Endothelial cell of umbilical vein (primary cell): ENCODE results near the gene PBX3. TPM values are rescaled to one million over a fixed set of nuclear protein-coding genes. Genes with fewer than 3 reads are reported as not detected.

Experiments
- BruUV-seq: library from RNA; stranded (reverse); fragments of 400-500 nt; replicated peaks from 2 replicates; lab custom pipeline; 2021; lab: Mats Ljungman, UMichigan
- CTCF ChIA-PET: fragments of 300-600, 350-600 bp; sonication (Branson Sonifier 250); formaldehyde crosslinking; loops from one replicate; lab custom pipeline; 2021; ENCODE audit warnings: antibody characterized with exemption, inconsistent platforms; lab: Charles Lee
- POLR2A ChIA-PET: fragments of 300-600, 350-600 bp; sonication (Branson Sonifier 250); formaldehyde crosslinking; loops from one replicate; lab custom pipeline; 2021; ENCODE audit warnings: antibody characterized with exemption, inconsistent platforms; lab: Charles Lee
- DNase-seq: peaks from one replicate; pipeline ENCODE4 v3.0.0-alpha.2; 2011; ENCODE audit warnings: low read depth, low spot score
- FAIRE-seq: peaks from 2 replicates; lab custom pipeline; 2011; peaks lifted over from hg19 to GRCh38; lab: Jason Lieb, UNC
- H2AFZ ChIP-seq: 2 replicates; pipeline ENCODE4 v1.6.0; 2012; ENCODE audit warnings: low read depth, low read length, control low read depth, inconsistent platforms
- H3K27ac ChIP-seq: 2 replicates; pipeline ENCODE4 v1.5.1; 2011; ENCODE audit warnings: low read depth, mild to moderate bottlenecking, control low read depth, low read length, moderate library complexity; ENCODE audit not compliant: insufficient read depth
- H3K27me3 ChIP-seq, 2 experiments: 2 replicates each; pipeline versions ENCODE4 v1.6.0 to v1.6.1; 2011; ENCODE audit warnings: low read length in 2 of 2, mixed read lengths in 1 of 2; ENCODE audit not compliant: control insufficient read depth in 2 of 2, insufficient read depth in 2 of 2
- H3K36me3 ChIP-seq, 2 experiments: 2 replicates in 1 of 2; 3 replicates in 1 of 2; pipeline ENCODE4 v1.5.1; 2011; ENCODE audit warnings: low read length in 2 of 2, mild to moderate bottlenecking in 1 of 2, moderate library complexity in 1 of 2; ENCODE audit not compliant: control insufficient read depth in 2 of 2, insufficient read depth in 2 of 2; ENCODE audit errors: extremely low read depth in 1 of 2
- H3K4me1 ChIP-seq: 3 replicates; pipeline ENCODE4 v1.5.1; 2011; ENCODE audit warnings: mild to moderate bottlenecking, low read length; ENCODE audit not compliant: control insufficient read depth, insufficient read depth; ENCODE audit errors: extremely low read depth
- H3K4me2 ChIP-seq: 2 replicates; pipeline ENCODE4 v1.6.1; 2011; ENCODE audit warnings: low read length, control low read depth, mixed read lengths; ENCODE audit not compliant: insufficient read depth
- H3K4me3 ChIP-seq, 3 experiments: fragments of 200-600 bp in 1 of 3; sonication (generic), shearing (Covaris generic) in 1 of 3; replicated peaks in 1 of 3; 2 replicates each; pipeline ENCODE4 v1.5.1; 2011 to 2016; ENCODE audit warnings: control low read depth in 3 of 3, low read length in 3 of 3, mild to moderate bottlenecking in 2 of 3, inconsistent platforms in 1 of 3, low read depth in 1 of 3, moderate library complexity in 1 of 3; ENCODE audit not compliant: insufficient read depth in 1 of 3
- H3K79me2 ChIP-seq: 2 replicates; pipeline ENCODE4 v1.6.0; 2012; ENCODE audit warnings: low read length, inconsistent platforms; ENCODE audit not compliant: control insufficient read depth, insufficient read depth
- H3K9ac ChIP-seq: replicated peaks from 2 replicates; pipeline ENCODE3; 2011; ENCODE audit warnings: low read length, control low read depth; ENCODE audit not compliant: insufficient read depth; ENCODE audit errors: extremely low read depth
- H3K9me1 ChIP-seq: replicated peaks from 3 replicates; pipeline ENCODE4 v1.6.0; 2011; ENCODE audit warnings: mild to moderate bottlenecking, low read length; ENCODE audit not compliant: control insufficient read depth, insufficient read depth; ENCODE audit errors: extremely low read depth
- H3K9me3 ChIP-seq: replicated peaks from 2 replicates; pipeline ENCODE4 v1.5.1; 2012; ENCODE audit warnings: low read length, inconsistent platforms; ENCODE audit not compliant: control insufficient read depth, insufficient read depth
- H4K20me1 ChIP-seq: replicated peaks from 2 replicates; pipeline ENCODE3; 2011; ENCODE audit warnings: mild to moderate bottlenecking, low read length; ENCODE audit not compliant: control insufficient read depth, insufficient read depth; ENCODE audit errors: extremely low read depth
- CTCF ChIP-seq, 2 donors: IDR thresholded peaks; 1 replicate in 1 of 2; 2 replicates in 1 of 2; pipeline ENCODE4 v1.5.1; 2011; ENCODE audit warnings: low read length in 2 of 2, mild to moderate bottlenecking in 2 of 2, moderate library complexity in 2 of 2, control low read depth in 1 of 2, inconsistent platforms in 1 of 2, low read depth in 1 of 2; ENCODE audit not compliant: insufficient read depth in 1 of 2; ENCODE audit errors: extremely low read depth in 1 of 2
- EZH2 ChIP-seq: IDR thresholded peaks from 2 replicates; pipeline ENCODE4 v1.6.1; 2012; ENCODE audit warnings: borderline replicate concordance, low read depth, mild to moderate bottlenecking, moderate library complexity, low read length, inconsistent platforms; ENCODE audit not compliant: severe bottlenecking
- FOS ChIP-seq: IDR thresholded peaks from 2 replicates; pipeline ENCODE4 v1.6.1; 2011; ENCODE audit warnings: mild to moderate bottlenecking, low read length, moderate library complexity, borderline replicate concordance; ENCODE audit not compliant: insufficient read depth
- GATA2 ChIP-seq: IDR thresholded peaks from 2 replicates; pipeline ENCODE4 v1.7.0; 2011; ENCODE audit warnings: low read depth, mild to moderate bottlenecking, moderate library complexity, mixed read lengths, low read length; ENCODE audit not compliant: insufficient read length, insufficient read depth
- JUN ChIP-seq: IDR thresholded peaks from 2 replicates; pipeline ENCODE4 v1.6.1; 2011; ENCODE audit warnings: borderline replicate concordance, low read depth; ENCODE audit not compliant: insufficient read length, insufficient read depth
- MAX ChIP-seq: IDR thresholded peaks from 2 replicates; pipeline ENCODE4 v1.6.1; 2011; ENCODE audit not compliant: insufficient read depth, insufficient read length
- MYC ChIP-seq: IDR thresholded peaks from one replicate; pipeline ENCODE4 v1.6.1; 2011; ENCODE audit warnings: mild to moderate bottlenecking, low read depth, low read length
- POLR2A ChIP-seq: IDR thresholded peaks from 2 replicates; pipeline ENCODE4 v1.6.1; 2012; ENCODE audit warnings: low read depth, mild to moderate bottlenecking, control low read depth, low read length
- POLR2AphosphoS5 ChIP-seq: IDR thresholded peaks from 2 replicates; pipeline ENCODE4 v1.6.1; 2012; ENCODE audit warnings: low read depth, mild to moderate bottlenecking, control low read depth, low read length, moderate library complexity; ENCODE audit not compliant: insufficient read depth
- dilution Hi-C: fragments of 300-500 bp; cut with MboI; formaldehyde crosslinking; loops from one replicate; pipeline ENCODE4 v1.15.0; 2019; ENCODE audit warnings: low sequenced_read_pairs; ENCODE audit not compliant: extremely low pct_ligation_motif_present
- intact Hi-C: fragments of 100-400 bp; cut with micrococcal nuclease; formaldehyde crosslinking; loops from one replicate; pipeline ENCODE4 v1.10.0; 2022
- polyA plus RNA-seq, 4 experiments: library from polyadenylated mRNA; depleted of rRNA in 3 of 4; stranded (reverse) in 3 of 4; unstranded in 1 of 4; fragments of >200 nt; gene quantifications; 2 replicates each; pipeline versions ENCODE4 v1.2.1 to v1.2.3, GENCODE V29; 2011 to 2012; ENCODE audit warnings: missing spikeins in 1 of 4
- total RNA-seq: library from RNA; stranded (reverse); gene quantifications from 2 replicates; pipeline ENCODE4 v1.2.3, GENCODE V29; 2021

PBX3 gene
- total and polyA plus RNA-seq, 2 donors (not counting 3 experiments of a cell fraction or from before 2014, with no cell fraction given) = 18.8 to 42.0 TPM

- FAIRE-seq (no peak), DNase-seq (peak; percentile 8)
- POLR2A ChIA-PET = no interaction called here
- no peaks in the 10 kb centered on the region for H3K4me1 ChIP-seq
- BruUV-seq = no TSS peak
- H3K4me3 ChIP-seq = no peak overlapping the region
- intact Hi-C loops (no loop called here), dilution Hi-C loops (no loop called here)
- no peak for TF ChIP-seq FOS
- no peak for TF ChIP-seq CTCF (IDR thresholded peaks at IDR 0.05; ENCODE audit: extremely low read depth in 1 of 2, insufficient read depth in 1 of 2, low read depth in 1 of 2, low read length in 2 of 2)
- no peak for TF ChIP-seq JUN
- no peak for TF ChIP-seq MAX
- no peak for TF ChIP-seq POLR2AphosphoS5
- no peak for TF ChIP-seq GATA2
- TF ChIP-seq EZH2 = no peak
- no peak for TF ChIP-seq POLR2A
- no peak for TF ChIP-seq MYC
- CTCF ChIA-PET = interaction anchor here (1.3 to 1.6 kb wide), 2 partner anchors 14 to 16 kb away, joined by 4 to 5 read pairs; no protein-coding TSS in a partner anchor
- no peak overlapping the region for H3K4me2 ChIP-seq
- no peak overlapping the region for H3K9ac ChIP-seq
- no peaks in the 10 kb centered on the region for H4K20me1 ChIP-seq
- no peaks in the 10 kb centered on the region for H3K9me3 ChIP-seq
- peaks cover 5% of the 10 kb centered on the region for H3K79me2 ChIP-seq
- H3K36me3 ChIP-seq = no peaks in the 10 kb centered on the region
- H3K27ac ChIP-seq = no peak overlapping the region
- no peaks in the 10 kb centered on the region for H3K9me1 ChIP-seq
- H3K27me3 ChIP-seq = no peaks in the 10 kb centered on the region
- H2AFZ ChIP-seq = no peak overlapping the region
These were observed 88.5 kb downstream of the PBX3 start for GRCh38 chr9:125835655-125836054.
